Measurements from ENCODE around the gene FBXL17.

The FBXL17 gene

GRCh38 chr5:107945061-107945460 lies 436.8 kb downstream of the FBXL17 start:
- no peak for DNase-seq

- no peak for DNase-seq
These were observed 438.0 kb downstream of the FBXL17 start for GRCh38 chr5:107943923-107944322.

GRCh38 chr5:107941036-107941435 lies 440.9 kb downstream of the FBXL17 start:
- DNase-seq: no peak

- DNase-seq: no peak
These were observed 444.1 kb downstream of the FBXL17 start for GRCh38 chr5:107937651-107938355.

- no peak for DNase-seq
These were observed 444.7 kb downstream of the FBXL17 start for GRCh38 chr5:107937204-107937603.

GRCh38 chr5:107936515-107936914 lies 445.4 kb downstream of the FBXL17 start:
- no peak for DNase-seq

- no peak for DNase-seq
These were observed 446.3 kb downstream of the FBXL17 start for GRCh38 chr5:107935645-107936044.

GRCh38 chr5:107933326-107933725 lies 448.6 kb downstream of the FBXL17 start:
- DNase-seq: no peak

- DNase-seq: no peak
These were observed 451.0 kb downstream of the FBXL17 start for GRCh38 chr5:107930891-107931290.

- DNase-seq: no peak
These were observed 451.8 kb downstream of the FBXL17 start for GRCh38 chr5:107930092-107930491.

GRCh38 chr5:107929080-107929479 lies 452.8 kb downstream of the FBXL17 start:
- DNase-seq: no peak

- DNase-seq: no peak
These were observed 455.8 kb downstream of the FBXL17 start for GRCh38 chr5:107926121-107926520.

- DNase-seq: no peak
These were observed 456.7 kb downstream of the FBXL17 start for GRCh38 chr5:107925200-107925599.

- DNase-seq: no peak
These were observed 461.9 kb downstream of the FBXL17 start for GRCh38 chr5:107919969-107920368.

GRCh38 chr5:107919361-107919760 lies 462.5 kb downstream of the FBXL17 start:
- no peak for DNase-seq

- DNase-seq: peak in 1 of 2 experiments; percentile 25
These were observed 463.9 kb downstream of the FBXL17 start for GRCh38 chr5:107917983-107918382.

GRCh38 chr5:107916731-107917725 lies 464.9 kb downstream of the FBXL17 start:
- DNase-seq: peak in 1 of 2 experiments; percentile 39

GRCh38 chr5:107915176-107915812 lies 466.6 kb downstream of the FBXL17 start:
- no peak for DNase-seq

- no peak for DNase-seq
These were observed 468.4 kb downstream of the FBXL17 start for GRCh38 chr5:107913494-107913893.

- no peak for DNase-seq
These were observed 481.2 kb downstream of the FBXL17 start for GRCh38 chr5:107900721-107901120.

- DNase-seq: peak in 1 of 2 experiments; percentile 12
These were observed 487.5 kb downstream of the FBXL17 start for GRCh38 chr5:107894361-107894760.

GRCh38 chr5:107893642-107894041 lies 488.3 kb downstream of the FBXL17 start:
- DNase-seq: peak in 1 of 2 experiments; percentile 66

- no peak for DNase-seq
These were observed 492.5 kb downstream of the FBXL17 start for GRCh38 chr5:107889387-107889786.

Measured in NCI-H446 (cell line).